ENCODE data around the gene AFP.
"Not testable (repeated sequence)": the region's sequence is repeated elsewhere in the genome, so short reads cannot be mapped to it uniquely, and the experiment has no call there.

Gene AFP

GRCh38 chr4:73435984-73436383, at the start of gene AFP:
TSS of gene AFP (plus strand) at chr4:73436221. CDS start at chr4:73436263, 42 bp downstream.
- DNase-seq: no peak

DNA sequence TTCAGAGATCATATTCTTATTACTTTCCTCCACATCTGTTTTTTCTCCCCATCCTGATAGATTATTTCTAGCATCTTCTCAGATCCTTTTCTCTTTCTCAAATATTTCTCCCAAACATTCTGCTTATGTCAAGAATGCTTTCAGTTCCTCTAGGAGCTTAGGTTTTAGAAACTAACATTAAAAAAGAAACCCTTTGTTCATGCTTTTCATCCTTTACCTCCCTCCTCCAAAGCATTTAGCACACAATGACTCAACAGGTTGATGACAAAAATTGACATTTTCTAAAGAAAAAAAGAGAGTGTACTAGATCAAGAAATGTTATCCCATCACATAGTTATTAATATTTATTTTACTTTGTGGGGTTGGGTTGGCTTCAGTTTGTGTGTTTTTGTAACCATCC, 48.5 kb upstream of the AFP start:
- no peak for DNase-seq

GRCh38 chr4:73388887-73389286, 47.1 kb upstream of the AFP start:
- no peak for DNase-seq

- DNase-seq: not testable (repeated sequence)
Observed at GRCh38 chr4:73389663-73390062, 46.4 kb upstream of the AFP start.

GRCh38 chr4:73391774-73392173, 44.2 kb upstream of the AFP start:
- no peak for DNase-seq

DNA sequence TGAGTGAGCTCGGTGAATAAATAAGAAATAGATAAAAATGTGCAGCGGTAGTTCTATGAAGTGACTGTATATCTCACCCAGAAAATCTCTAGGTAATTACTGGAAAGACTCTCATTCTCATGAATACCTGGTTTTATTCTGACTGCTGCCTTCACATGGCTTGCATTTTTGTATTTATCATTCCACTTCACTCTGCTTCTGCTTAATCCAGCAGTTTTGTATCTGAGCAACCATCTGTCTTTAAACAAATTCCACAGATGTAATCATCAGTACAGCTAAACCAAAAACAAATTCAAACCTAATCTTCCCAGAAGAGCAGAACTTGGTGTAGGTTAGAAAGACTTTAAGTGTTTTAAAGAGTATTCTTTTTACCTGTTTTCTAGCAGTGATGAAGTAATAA, 43.1 kb upstream of the AFP start:
- no peak for DNase-seq

- DNase-seq: no peak
Observed at GRCh38 chr4:73396304-73396703, 39.7 kb upstream of the AFP start.

GRCh38 chr4:73396993-73397972, 38.7 kb upstream of the AFP start:
- DNase-seq: no peak

- no peak for DNase-seq
Observed at GRCh38 chr4:73401412-73401811, 34.6 kb upstream of the AFP start.

- DNase-seq: no peak
Observed at GRCh38 chr4:73404042-73404441, 32.0 kb upstream of the AFP start, which contains the start of gene ALB. TSS of gene ALB (plus strand) at chr4:73404287. CDS start at chr4:73404328, 41 bp downstream.

DNA sequence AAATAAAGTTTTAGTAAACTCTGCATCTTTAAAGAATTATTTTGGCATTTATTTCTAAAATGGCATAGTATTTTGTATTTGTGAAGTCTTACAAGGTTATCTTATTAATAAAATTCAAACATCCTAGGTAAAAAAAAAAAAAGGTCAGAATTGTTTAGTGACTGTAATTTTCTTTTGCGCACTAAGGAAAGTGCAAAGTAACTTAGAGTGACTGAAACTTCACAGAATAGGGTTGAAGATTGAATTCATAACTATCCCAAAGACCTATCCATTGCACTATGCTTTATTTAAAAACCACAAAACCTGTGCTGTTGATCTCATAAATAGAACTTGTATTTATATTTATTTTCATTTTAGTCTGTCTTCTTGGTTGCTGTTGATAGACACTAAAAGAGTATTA, 31.6 kb upstream of the AFP start:
- DNase-seq: no peak

DNA sequence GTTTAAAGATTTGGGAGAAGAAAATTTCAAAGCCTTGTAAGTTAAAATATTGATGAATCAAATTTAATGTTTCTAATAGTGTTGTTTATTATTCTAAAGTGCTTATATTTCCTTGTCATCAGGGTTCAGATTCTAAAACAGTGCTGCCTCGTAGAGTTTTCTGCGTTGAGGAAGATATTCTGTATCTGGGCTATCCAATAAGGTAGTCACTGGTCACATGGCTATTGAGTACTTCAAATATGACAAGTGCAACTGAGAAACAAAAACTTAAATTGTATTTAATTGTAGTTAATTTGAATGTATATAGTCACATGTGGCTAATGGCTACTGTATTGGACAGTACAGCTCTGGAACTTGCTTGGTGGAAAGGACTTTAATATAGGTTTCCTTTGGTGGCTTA, 30.9 kb upstream of the AFP start:
- DNase-seq: no peak

DNA sequence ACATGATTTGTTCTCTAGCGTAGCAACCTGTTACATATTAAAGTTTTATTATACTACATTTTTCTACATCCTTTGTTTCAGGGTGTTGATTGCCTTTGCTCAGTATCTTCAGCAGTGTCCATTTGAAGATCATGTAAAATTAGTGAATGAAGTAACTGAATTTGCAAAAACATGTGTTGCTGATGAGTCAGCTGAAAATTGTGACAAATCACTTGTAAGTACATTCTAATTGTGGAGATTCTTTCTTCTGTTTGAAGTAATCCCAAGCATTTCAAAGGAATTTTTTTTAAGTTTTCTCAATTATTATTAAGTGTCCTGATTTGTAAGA, 29.5 kb upstream of the AFP start:
- DNase-seq: no peak

GRCh38 chr4:73407227-73407673, 28.8 kb upstream of the AFP start:
- DNase-seq: no peak

DNA sequence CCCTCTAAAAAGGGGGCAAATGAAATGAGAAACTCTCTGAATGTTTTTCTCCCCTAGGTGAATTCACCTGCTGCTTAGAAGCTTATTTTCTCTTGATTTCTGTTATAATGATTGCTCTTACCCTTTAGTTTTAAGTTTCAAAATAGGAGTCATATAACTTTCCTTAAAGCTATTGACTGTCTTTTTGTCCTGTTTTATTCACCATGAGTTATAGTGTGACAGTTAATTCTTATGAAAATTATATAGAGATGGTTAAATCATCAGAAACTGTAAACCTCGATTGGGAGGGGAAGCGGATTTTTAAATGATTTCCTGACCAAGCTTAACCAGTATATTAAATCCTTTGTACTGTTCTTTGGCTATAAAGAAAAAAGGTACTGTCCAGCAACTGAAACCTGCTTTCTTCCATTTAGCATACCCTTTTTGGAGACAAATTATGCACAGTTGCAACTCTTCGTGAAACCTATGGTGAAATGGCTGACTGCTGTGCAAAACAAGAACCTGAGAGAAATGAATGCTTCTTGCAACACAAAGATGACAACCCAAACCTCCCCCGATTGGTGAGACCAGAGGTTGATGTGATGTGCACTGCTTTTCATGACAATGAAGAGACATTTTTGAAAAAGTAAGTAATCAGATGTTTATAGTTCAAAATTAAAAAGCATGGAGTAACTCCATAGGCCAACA, 27.7 kb upstream of the AFP start:
- DNase-seq: no peak

- no peak for DNase-seq
Observed at GRCh38 chr4:73409012-73409862, 26.8 kb upstream of the AFP start.

GRCh38 chr4:73409978-73410548, 26.0 kb upstream of the AFP start:
- no peak for DNase-seq

DNA sequence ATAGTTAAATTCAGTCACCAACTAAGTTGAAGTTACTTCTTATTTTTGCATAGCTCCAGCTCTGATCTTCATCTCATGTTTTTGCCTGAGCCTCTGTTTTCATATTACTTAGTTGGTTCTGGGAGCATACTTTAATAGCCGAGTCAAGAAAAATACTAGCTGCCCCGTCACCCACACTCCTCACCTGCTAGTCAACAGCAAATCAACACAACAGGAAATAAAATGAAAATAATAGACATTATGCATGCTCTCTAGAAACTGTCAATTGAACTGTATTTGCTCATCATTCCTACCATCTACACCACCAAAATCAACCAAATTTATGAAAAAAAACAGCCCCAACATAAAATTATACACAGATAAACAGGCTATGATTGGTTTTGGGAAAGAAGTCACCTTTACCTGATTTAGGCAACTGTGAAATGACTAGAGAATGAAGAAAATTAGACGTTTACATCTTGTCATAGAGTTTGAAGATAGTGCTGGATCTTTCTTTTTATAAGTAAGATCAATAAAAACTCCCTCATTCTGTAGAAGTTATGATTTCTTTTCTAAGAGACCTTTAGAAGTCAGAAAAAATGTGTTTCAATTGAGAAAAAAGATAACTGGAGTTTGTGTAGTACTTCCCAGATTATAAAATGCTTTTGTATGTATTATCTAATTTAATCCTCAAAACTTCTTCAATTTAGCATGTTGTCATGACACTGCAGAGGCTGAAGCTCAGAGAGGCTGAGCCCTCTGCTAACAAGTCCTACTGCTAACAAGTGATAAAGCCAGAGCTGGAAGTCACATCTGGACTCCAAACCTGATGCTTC, 24.9 kb upstream of the AFP start:
- DNase-seq: no peak

- DNase-seq: no peak
Observed at GRCh38 chr4:73411731-73412414, 24.1 kb upstream of the AFP start.

DNA sequence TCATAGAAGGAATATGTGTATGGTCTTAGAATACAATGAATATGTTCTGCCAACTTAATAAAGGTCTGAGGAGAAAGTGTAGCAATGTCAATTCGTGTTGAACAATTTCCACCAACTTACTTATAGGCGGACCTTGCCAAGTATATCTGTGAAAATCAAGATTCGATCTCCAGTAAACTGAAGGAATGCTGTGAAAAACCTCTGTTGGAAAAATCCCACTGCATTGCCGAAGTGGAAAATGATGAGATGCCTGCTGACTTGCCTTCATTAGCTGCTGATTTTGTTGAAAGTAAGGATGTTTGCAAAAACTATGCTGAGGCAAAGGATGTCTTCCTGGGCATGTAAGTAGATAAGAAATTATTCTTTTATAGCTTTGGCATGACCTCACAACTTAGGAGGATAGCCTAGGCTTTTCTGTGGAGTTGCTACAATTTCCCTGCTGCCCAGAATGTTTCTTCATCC, 22.7 kb upstream of the AFP start:
- DNase-seq: no peak

DNA sequence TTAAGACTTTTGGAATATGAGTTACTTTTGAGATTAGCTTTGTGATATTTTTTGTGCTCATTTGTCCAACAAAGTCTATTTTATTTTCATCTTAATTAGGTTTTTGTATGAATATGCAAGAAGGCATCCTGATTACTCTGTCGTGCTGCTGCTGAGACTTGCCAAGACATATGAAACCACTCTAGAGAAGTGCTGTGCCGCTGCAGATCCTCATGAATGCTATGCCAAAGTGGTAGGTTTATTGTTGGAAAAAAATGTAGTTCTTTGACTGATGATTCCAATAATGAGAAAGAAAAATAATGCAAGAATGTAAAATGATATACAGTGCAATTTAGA, 21.1 kb upstream of the AFP start:
- no peak for DNase-seq

All from MV-4-11 (cell line).